ENCODE data around the gene LAMB4. TPM values are rescaled to one million over a fixed set of nuclear protein-coding genes. Genes with fewer than 3 reads are reported as not detected.

The LAMB4 gene
- total and polyA plus RNA-seq, 2 of the 4 experiments (the other 2 are of a cell fraction), result 0.12 to 0.18 TPM

DNA sequence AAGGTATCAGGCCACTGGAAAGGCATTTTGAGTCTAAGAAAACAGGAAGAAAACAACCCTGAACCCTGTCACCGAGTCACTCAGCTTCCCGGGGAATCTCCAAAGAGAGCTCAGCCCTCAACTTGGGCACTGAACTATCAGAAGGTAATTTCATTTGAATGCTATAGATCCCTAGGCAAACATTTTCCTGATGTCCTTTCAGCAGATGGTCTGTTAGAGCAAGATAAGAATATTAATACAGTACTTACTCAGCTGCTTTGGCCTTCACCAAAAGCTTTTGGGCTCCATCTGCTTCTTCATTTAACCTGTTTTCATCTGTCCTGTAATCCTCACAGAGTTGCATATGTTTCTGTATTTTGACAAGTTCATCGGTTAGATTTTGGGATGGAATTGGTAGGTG lies 93.0 kb downstream of the LAMB4 start:
- Histone ChIP-seq H3K23ac (ENCODE audit: low read depth, low read length) (no peak overlapping the region), H2BK120ac (ENCODE audit: low read depth, low read length) (no peak overlapping the region), H2BK20ac (ENCODE audit: low read depth, low read length) (no peak overlapping the region), H4K20me1 (ENCODE audit: insufficient read depth, low read length) (no peaks in the 10 kb centered on the region), H2BK5ac (ENCODE audit: low read depth, low read length, poor library complexity, severe bottlenecking) (no peak overlapping the region), H3K4ac (ENCODE audit: low read depth, low read length) (no peak overlapping the region), H2AFZ (replicated peaks; ENCODE audit: low read length, poor library complexity) (no peak overlapping the region), H3K4me1 (ENCODE audit: control insufficient read depth, insufficient read depth, low read length) (peaks cover 3% of the 10 kb centered on the region; the same call in 1 of the 2 replicates), H3K56ac (ENCODE audit: extremely low read depth, insufficient read depth, low read length) (no peak overlapping the region), H3K27ac (ENCODE audit: insufficient read depth, low read length) (no peak overlapping the region), H3K14ac (replicated peaks; ENCODE audit: low read depth, low read length) (no peak overlapping the region), H3K4me3 (ENCODE audit: insufficient read depth, low read depth, low read length) (no peak overlapping the region), H3K4me2 (ENCODE audit: low read depth, low read length) (no peak overlapping the region), H3K79me1 (ENCODE audit: low read depth in 1 of 2, low read length in 2 of 2) (no peaks in the 10 kb centered on the region), H3K9me1 (ENCODE audit: insufficient read depth, low read length) (0 out of 2 replicates have a peak, but pooled peaks cover 3% of the 10 kb centered on the region), H3K9ac (ENCODE audit: low read depth, low read length) (no peak overlapping the region), H2BK15ac (ENCODE audit: low read depth, low read length) (no peak overlapping the region), H3K27me3 (ENCODE audit: control insufficient read depth, insufficient read depth, low read length) (no peaks in the 10 kb centered on the region), H3K9me3 (ENCODE audit: control insufficient read depth, insufficient read depth, low read length) (no peaks in the 10 kb centered on the region), H4K91ac (ENCODE audit: insufficient read depth, low read depth, low read length) (no peak overlapping the region), H2AK5ac (ENCODE audit: low read depth, low read length) (no peak overlapping the region), H4K5ac (ENCODE audit: low read depth, low read length) (no peak overlapping the region), H3K18ac (ENCODE audit: low read depth, low read length) (no peak overlapping the region), H2AK9ac (replicated peaks; ENCODE audit: low read depth, low read length, poor library complexity) (no peak overlapping the region), H3K36me3 (ENCODE audit: control insufficient read depth, insufficient read depth, low read length) (no peaks in the 10 kb centered on the region), H4K8ac (ENCODE audit: low read depth in 2 of 2, low read length in 2 of 2) (no peak overlapping the region)
- no CpG with 5 or more reads among the region's 3 CpGs for WGBS, 2 experiments (ENCODE audit: extremely low coverage in 2 of 2, insufficient read length in 1 of 2)
- CTCF ChIA-PET, result no interaction called here
- no peak for DNase-seq
- dilution Hi-C loops (cut with HindIII; ENCODE audit: low sequenced_read_pairs, unreplicated experiment), result no loop called here
- TF ChIP-seq RCOR1 (IDR thresholded peaks at IDR 0.05; ENCODE audit: insufficient replicate concordance, low read length), result no peak
- TF ChIP-seq SMC3 (IDR thresholded peaks at IDR 0.05; ENCODE audit: low read depth, low read length), result no peak
- no peak for TF ChIP-seq MXI1 (IDR thresholded peaks at IDR 0.05; ENCODE audit: borderline replicate concordance, low read depth, low read length)
- no TSS peak for BruUV-seq (replicated peaks)
- in situ Hi-C loops (cut with MboI; ENCODE audit: low sequenced_read_pairs), result no loop called here
- intact Hi-C loops (cut with micrococcal nuclease), result no loop called here
- ATAC-seq (ENCODE audit: low read depth), result no peak
- POLR2A ChIA-PET (ENCODE audit: unreplicated experiment), result no interaction called here
